Osteocyte (in vitro differentiated cells): Measurements from ENCODE around the gene TFF2. TPM values are rescaled to one million over a fixed set of nuclear protein-coding genes. Genes with fewer than 3 reads are reported as not detected.

Source experiments
- DNase-seq: peaks from one replicate; pipeline ENCODE4 v3.0.0; 2021; ENCODE audit warnings: mixed read lengths; ENCODE audit not compliant: unreplicated experiment; ENCODE audit errors: extremely low spot score
- H3K27ac Mint-ChIP-seq: one replicate; pipeline ENCODE4 v1.8.0; 2021; ENCODE audit warnings: mild to moderate bottlenecking, mixed read lengths; ENCODE audit not compliant: unreplicated experiment
- H3K27me3 Mint-ChIP-seq: one replicate; pipeline ENCODE4 v1.8.0; 2021; ENCODE audit warnings: mixed read lengths; ENCODE audit not compliant: unreplicated experiment
- H3K36me3 Mint-ChIP-seq: one replicate; pipeline ENCODE4 v1.8.0; 2021; ENCODE audit warnings: mixed read lengths; ENCODE audit not compliant: unreplicated experiment
- H3K4me1 Mint-ChIP-seq: one replicate; pipeline ENCODE4 v1.8.0; 2021; ENCODE audit warnings: mixed read lengths; ENCODE audit not compliant: unreplicated experiment
- H3K4me3 Mint-ChIP-seq: one replicate; pipeline ENCODE4 v1.8.0; 2021; ENCODE audit warnings: mild to moderate bottlenecking, moderate library complexity, mixed read lengths; ENCODE audit not compliant: unreplicated experiment
- H3K9me3 Mint-ChIP-seq: one replicate; pipeline ENCODE4 v1.8.0; 2021; ENCODE audit warnings: mixed read lengths; ENCODE audit not compliant: unreplicated experiment
- total RNA-seq: library from RNA; stranded (reverse); gene quantifications from 2 replicates; pipeline ENCODE4 v1.2.1, GENCODE V29; 2021
- TF ChIP-seq, protein P1 (sequence below): fragments of 200-600 bp; sonication (generic); IDR thresholded peaks from 2 replicates; pipeline ENCODE4 v1.5.0; 2021; ENCODE audit warnings: antibody characterized with exemption, mild to moderate bottlenecking, moderate library complexity

Gene TFF2
- total RNA-seq, 1 donor from 2014 or later = not detected

DNA sequence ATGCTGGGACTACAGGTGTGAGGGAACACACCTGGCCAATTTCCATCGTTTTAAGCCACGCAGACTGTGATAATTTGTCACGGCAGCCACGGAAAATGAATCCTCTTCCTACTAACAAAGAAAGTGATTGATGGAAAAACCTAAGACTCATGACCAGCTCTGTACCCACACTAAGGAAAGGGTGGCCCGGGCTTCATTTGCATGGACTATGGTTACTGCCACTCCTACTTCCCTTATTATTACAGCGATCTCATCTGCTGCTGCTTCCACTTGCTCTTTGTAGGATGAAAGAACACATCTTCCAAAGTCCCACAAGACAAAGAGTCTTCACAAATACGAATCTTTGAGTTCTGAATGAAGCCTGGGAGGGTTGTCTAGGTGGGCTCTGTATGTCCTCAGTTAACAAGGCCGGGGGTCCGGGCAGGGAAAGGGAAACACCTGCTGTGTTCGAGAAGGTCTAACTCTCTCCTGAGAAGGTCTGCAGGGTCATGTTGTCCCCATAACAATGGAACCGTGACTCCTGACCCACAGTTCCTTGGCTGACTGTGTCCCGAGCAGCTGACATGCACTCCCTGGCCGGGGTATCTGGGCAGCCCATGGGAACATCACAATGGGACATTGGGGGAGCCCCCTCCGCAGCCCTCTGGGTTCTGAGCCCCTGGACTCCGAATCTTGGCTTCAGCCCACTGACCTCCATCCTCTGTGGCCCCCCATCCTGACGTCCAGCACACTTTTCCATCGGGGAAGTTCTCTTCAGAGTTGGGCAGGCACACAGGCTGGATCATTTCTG, 28.8 kb upstream of the TFF2 start:
- H3K4me3 Mint-ChIP-seq = no peak overlapping the region

DNA sequence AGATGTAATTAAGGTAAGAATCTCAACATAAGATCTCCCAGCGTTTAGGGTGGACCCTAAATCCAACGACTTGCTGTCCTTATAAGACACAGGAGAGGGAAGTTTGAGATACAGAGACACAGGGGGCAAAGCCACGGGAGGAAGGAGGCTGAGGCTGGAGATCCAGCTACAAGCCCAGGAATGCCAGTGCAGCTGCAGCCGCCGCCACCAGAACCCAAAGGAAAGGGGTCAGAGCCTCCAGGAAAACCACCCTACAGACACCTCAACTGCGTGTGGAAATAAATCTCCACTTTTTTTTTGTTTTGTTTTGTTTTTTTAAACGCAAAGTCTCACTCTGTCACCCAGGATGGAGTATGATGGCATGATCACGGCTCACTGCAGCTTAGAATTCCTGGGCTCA, 27.6 kb upstream of the TFF2 start:
- Mint-ChIP-seq H3K4me3 (no peak overlapping the region), H3K9me3 (peaks cover 10% of the 10 kb centered on the region), H3K36me3 (peaks cover 2% of the 10 kb centered on the region), H3K27me3 (peaks cover 14% of the 10 kb centered on the region), H3K27ac (no peak overlapping the region), H3K4me1 (no peaks in the 10 kb centered on the region)
- DNase-seq = no peak
- TF ChIP-seq, protein P1, sequence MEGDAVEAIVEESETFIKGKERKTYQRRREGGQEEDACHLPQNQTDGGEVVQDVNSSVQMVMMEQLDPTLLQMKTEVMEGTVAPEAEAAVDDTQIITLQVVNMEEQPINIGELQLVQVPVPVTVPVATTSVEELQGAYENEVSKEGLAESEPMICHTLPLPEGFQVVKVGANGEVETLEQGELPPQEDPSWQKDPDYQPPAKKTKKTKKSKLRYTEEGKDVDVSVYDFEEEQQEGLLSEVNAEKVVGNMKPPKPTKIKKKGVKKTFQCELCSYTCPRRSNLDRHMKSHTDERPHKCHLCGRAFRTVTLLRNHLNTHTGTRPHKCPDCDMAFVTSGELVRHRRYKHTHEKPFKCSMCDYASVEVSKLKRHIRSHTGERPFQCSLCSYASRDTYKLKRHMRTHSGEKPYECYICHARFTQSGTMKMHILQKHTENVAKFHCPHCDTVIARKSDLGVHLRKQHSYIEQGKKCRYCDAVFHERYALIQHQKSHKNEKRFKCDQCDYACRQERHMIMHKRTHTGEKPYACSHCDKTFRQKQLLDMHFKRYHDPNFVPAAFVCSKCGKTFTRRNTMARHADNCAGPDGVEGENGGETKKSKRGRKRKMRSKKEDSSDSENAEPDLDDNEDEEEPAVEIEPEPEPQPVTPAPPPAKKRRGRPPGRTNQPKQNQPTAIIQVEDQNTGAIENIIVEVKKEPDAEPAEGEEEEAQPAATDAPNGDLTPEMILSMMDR = no peak

More for the DNA sequence above, 28.8 kb upstream of the TFF2 start:
- Mint-ChIP-seq H3K9me3 (peaks cover 10% of the 10 kb centered on the region), H3K36me3 (peaks cover 2% of the 10 kb centered on the region), H3K4me1 (no peaks in the 10 kb centered on the region), H3K27ac (no peak overlapping the region), H3K27me3 (peaks cover 12% of the 10 kb centered on the region)
- DNase-seq = no peak
- TF ChIP-seq, protein P1 = no peak

DNA sequence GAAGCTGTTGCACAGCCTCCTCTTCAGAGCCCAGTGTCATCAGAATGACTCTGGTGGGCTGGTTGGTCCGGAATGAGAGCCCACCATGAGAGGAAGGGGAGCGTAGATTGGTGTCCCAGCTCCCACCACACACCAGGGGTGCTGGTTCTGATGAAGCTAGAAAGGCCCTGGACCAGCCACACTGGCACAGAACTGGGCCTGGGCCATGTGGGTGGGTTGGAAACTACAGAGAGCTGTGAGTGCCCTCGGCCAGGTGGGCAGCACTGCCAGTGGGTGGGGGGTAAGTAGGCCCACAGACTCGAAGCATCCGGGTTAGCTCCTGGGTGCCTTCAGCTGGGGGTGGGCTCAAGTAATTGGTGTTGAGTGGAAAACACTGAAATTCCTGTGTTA, 27.2 kb upstream of the TFF2 start:
- H3K27ac Mint-ChIP-seq = no peak overlapping the region
- H3K27me3 Mint-ChIP-seq = peaks cover 14% of the 10 kb centered on the region
- DNase-seq = no peak
- TF ChIP-seq, protein P1 = no peak
- H3K4me3 Mint-ChIP-seq = no peak overlapping the region
- peaks cover 2% of the 10 kb centered on the region for H3K36me3 Mint-ChIP-seq
- H3K4me1 Mint-ChIP-seq = no peaks in the 10 kb centered on the region
- peaks cover 10% of the 10 kb centered on the region for H3K9me3 Mint-ChIP-seq

DNA sequence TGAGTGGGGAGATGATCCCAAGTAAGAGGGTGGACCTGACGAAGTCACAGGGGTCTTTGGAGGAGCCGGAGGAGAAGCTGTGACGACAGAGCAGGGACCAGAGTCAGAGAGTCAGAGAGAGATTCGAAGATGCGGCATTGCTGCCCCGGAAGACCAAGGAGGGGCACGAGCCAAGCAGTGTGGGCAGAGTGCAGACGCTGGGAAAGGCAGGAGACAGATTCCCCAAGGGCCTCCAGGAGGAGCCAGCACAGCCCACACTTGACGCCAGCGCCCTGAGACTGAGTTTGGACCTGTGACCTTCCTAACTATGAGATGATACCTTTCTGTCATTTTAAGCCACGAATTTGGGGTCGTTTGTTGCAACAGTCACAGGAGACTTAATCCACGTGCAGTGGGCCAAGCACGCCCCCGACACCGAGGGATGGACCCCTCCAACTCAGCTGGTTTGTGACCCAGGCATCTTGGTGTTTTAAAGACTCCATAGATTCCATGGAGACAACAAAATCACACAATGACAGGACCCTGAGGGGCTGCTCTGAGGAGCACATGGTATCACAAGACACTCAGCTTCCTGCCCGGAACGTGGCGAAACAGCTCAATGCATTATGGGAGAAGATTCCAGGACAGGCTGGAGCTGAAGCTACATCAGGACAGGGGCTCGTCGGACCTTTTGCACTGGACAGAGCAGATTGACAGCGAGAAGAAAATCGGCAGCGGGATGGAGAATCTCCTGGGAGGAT, 26.6 kb upstream of the TFF2 start:
- Mint-ChIP-seq H3K27ac (no peak overlapping the region), H3K9me3 (peaks cover 7% of the 10 kb centered on the region), H3K27me3 (peaks cover 14% of the 10 kb centered on the region), H3K4me1 (no peaks in the 10 kb centered on the region), H3K36me3 (no peaks in the 10 kb centered on the region), H3K4me3 (no peak overlapping the region)
- TF ChIP-seq, protein P1 = no peak
- DNase-seq = no peak

DNA sequence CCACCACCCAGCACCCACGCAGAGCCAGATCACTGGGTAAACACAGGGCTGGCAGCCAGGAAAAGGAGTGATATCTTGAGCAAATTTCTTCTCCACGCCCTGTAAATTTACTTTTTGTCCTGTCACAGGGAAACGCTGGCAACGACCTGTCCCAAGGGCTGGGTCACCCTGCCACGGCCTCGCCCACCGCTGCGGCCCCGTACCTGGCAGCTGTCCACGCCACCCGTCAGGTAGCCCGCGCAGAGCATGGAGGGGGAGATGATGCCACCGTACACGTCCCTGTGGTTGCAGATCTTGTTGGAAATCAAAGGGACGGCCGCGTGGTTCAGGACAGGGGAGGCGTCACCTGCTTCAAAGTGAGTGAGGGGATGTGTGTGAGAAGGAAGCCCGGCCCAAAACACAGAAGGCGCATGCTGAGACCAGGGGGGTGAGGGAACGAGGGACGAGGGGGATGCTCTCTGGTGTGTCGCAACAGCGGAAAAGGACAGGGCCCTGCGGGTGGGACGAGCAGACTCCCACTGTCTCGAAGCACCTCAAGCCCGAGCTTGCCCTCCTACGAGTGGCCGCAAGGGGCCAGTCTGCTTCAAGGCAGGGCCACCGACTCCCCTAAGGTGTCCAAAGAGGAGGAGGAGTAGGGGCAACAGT, 25.7 kb upstream of the TFF2 start:
- Mint-ChIP-seq H3K4me3 (no peak overlapping the region), H3K9me3 (peaks cover under 1% of the 10 kb centered on the region), H3K27me3 (peaks cover 14% of the 10 kb centered on the region), H3K4me1 (no peaks in the 10 kb centered on the region), H3K27ac (no peak overlapping the region), H3K36me3 (no peaks in the 10 kb centered on the region)
- TF ChIP-seq, protein P1 = no peak
- no peak for DNase-seq
